K562 (cell line): Measurements from ENCODE around the gene MED15. TPM values are rescaled to one million over a fixed set of nuclear protein-coding genes. Genes with fewer than 3 reads are reported as not detected.

Experiments
- CCAR2 ChIP-seq: fragments of 200-400 bp; formaldehyde crosslinking; IDR thresholded peaks from 2 replicates; pipeline ENCODE4 v1.6.1; 2017; ENCODE audit warnings: mild to moderate bottlenecking, low read depth, low read length
- EZH2 ChIP-seq: IDR thresholded peaks from 2 replicates; pipeline ENCODE4 v1.6.1; 2012; ENCODE audit warnings: low read depth, mild to moderate bottlenecking, inconsistent platforms, low read length, borderline replicate concordance
- FOXK2 ChIP-seq, 2 experiments: fragments of 450-650 bp; IDR thresholded peaks in 1 of 2; conservative IDR thresholded peaks in 1 of 2; 2 replicates each; pipeline ENCODE4 v1.6.1; 2016; ENCODE audit warnings: low read depth in 2 of 2, mild to moderate bottlenecking in 1 of 2
- HDGF ChIP-seq: fragments of 450-650 bp; IDR thresholded peaks from 2 replicates; pipeline ENCODE4 v1.6.1; 2016
- MAFG ChIP-seq: fragments of 450-650 bp; conservative IDR thresholded peaks from 2 replicates; pipeline ENCODE4 v1.6.1; 2016; ENCODE audit warnings: missing genetic modification characterization, missing compliant biosample characterization
- MCM7 ChIP-seq, 2 experiments: fragments of 450-650 bp; IDR thresholded peaks; 2 replicates each; pipeline ENCODE4 v1.6.1; 2016 to 2018
- SP2 ChIP-seq: IDR thresholded peaks from 2 replicates; pipeline ENCODE4 v1.6.1; 2011; ENCODE audit warnings: mild to moderate bottlenecking, low read depth, low read length, moderate library complexity; ENCODE audit not compliant: poor library complexity, severe bottlenecking; ENCODE audit errors: extremely low read depth
- SPI1 ChIP-seq: IDR thresholded peaks from 2 replicates; pipeline ENCODE4 v1.6.1; 2011; ENCODE audit warnings: low read depth, low read length, control low read depth, borderline replicate concordance
- ZBTB40 ChIP-seq, 2 experiments: fragments of 450-650 bp in 1 of 2; sonication (generic) in 1 of 2; formaldehyde crosslinking in 1 of 2; IDR thresholded peaks; 2 replicates each; pipeline versions ENCODE4 v1.7.1 to v1.9.0; 2016 to 2022; ENCODE audit warnings: inconsistent platforms in 1 of 2, mild to moderate bottlenecking in 1 of 2, missing genetic modification reagents in 1 of 2
- polyA plus RNA-seq, 8 experiments: library from polyadenylated mRNA; depleted of rRNA in 4 of 8; stranded (reverse) in 5 of 8; unstranded in 3 of 8; fragments of >200 nt; fragmentation: Nextera tagmentation in 2 of 8; fragmentation: Illumina TruSeq in 1 of 8; extraction: Ambion mirVana in 2 of 8; extraction: Trizol in 1 of 8; gene quantifications; 2 replicates each; pipeline versions ENCODE4 v1.2.1 to v1.2.3, GENCODE V29; 2011 to 2014; ENCODE audit warnings: inconsistent platforms in 1 of 8, missing spikeins in 1 of 8
- total RNA-seq, 7 experiments: library from RNA; depleted of rRNA in 6 of 7; stranded (reverse); fragments of >200 nt in 6 of 7; fragmentation: Illumina TruSeq in 2 of 7; extraction: Trizol in 2 of 7; gene quantifications; 2 replicates each; pipeline versions ENCODE4 v1.2.1 to v1.2.3, GENCODE V29; 2011 to 2021; ENCODE audit warnings: low replicate concordance in 1 of 7
- TF ChIP-seq, protein P1 (sequence below): fragments of 250-450 bp; sonication (Bioruptor Pico); IDR thresholded peaks from 2 replicates; pipeline ENCODE4 v1.5.0; 2020; ENCODE audit warnings: mild to moderate bottlenecking
- TF ChIP-seq, protein P2 (sequence below), 3 experiments: fragments of 200-800 bp in 1 of 3; fragments of 250-450 bp in 1 of 3; fragments of 450-650 bp in 1 of 3; sonication (Bioruptor Pico) in 1 of 3; sonication (Bioruptor generic) in 1 of 3; formaldehyde crosslinking in 1 of 3; IDR thresholded peaks; 2 replicates each; pipeline versions ENCODE4 v1.6.1 to v1.8.0; 2016 to 2022; ENCODE audit warnings: mild to moderate bottlenecking in 2 of 3, missing genetic modification characterization in 2 of 3, missing compliant biosample characterization in 1 of 3, moderate library complexity in 1 of 3

Gene MED15
- total and polyA plus RNA-seq, 9 of the 15 experiments (the other 6 are each of a cell fraction or from before 2014, with no cell fraction given): 4.0 to 271 (median 60.1) TPM

DNA sequence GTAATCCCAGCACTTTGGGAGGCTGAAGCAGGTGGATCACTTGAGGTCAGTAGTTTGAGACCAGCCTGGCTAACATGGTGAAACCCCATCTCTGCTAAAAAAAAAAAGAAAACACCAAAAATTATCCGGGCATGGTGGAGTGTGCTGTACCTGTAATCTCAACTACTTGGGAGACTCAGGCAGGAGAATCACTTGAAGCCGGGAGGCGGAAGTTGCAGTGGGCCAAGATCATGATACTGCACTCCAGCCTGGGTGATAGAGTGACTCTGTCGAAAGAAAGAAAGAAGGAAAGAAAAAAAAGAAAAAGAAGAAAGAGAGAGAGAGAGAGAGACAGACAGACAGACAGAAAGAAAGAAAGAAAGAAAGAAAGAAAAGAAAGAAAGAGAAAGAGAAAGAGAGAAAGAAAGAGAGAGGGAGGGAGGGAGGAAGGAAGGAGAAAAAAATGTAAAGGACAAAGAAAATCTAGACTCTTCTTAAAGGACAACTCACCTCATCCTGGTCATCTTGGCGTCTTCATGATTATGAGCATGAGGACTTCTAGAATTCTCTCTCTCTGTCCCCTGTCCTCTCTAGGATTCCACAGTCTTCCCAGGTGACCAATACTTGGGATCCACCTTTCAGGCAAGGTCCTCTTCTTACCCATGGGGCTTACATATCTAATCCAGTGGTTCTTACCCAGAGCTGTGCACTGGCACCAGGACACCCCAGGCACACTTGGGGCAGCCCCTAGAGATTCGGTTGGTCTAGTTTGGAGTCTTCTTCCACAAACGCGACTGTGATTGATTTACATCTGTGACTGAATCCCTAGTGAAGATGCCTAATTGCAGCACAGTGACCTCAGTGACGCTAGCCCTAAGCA lies 120.9 kb downstream of the MED15 start (continued):
- TF ChIP-seq ZBTB40 (IDR thresholded peaks at IDR 0.05) (no peak), ZBTB40 (CRISPR knock-in tag; IDR thresholded peaks at IDR 0.05) (no peak), MAFG (tag) (no peak), MCM7 (IDR thresholded peaks at IDR 0.05) (peak in 1 of 2 experiments; percentile 74; a peak in 2 of 4 replicates), FOXK2 (conservative IDR thresholded peaks at IDR 0.05 in 1 of 2, IDR thresholded peaks at IDR 0.05 in 1 of 2; ENCODE audit: low read depth in 2 of 2) (no peak), CCAR2 (no peak), SP2 (no peak), HDGF (no peak), SPI1 (no peak), EZH2 (no peak)
- TF ChIP-seq, protein P1, sequence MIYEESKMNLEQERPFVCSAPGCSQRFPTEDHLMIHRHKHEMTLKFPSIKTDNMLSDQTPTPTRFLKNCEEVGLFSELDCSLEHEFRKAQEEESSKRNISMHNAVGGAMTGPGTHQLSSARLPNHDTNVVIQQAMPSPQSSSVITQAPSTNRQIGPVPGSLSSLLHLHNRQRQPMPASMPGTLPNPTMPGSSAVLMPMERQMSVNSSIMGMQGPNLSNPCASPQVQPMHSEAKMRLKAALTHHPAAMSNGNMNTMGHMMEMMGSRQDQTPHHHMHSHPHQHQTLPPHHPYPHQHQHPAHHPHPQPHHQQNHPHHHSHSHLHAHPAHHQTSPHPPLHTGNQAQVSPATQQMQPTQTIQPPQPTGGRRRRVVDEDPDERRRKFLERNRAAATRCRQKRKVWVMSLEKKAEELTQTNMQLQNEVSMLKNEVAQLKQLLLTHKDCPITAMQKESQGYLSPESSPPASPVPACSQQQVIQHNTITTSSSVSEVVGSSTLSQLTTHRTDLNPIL: no peak
- TF ChIP-seq, protein P2, sequence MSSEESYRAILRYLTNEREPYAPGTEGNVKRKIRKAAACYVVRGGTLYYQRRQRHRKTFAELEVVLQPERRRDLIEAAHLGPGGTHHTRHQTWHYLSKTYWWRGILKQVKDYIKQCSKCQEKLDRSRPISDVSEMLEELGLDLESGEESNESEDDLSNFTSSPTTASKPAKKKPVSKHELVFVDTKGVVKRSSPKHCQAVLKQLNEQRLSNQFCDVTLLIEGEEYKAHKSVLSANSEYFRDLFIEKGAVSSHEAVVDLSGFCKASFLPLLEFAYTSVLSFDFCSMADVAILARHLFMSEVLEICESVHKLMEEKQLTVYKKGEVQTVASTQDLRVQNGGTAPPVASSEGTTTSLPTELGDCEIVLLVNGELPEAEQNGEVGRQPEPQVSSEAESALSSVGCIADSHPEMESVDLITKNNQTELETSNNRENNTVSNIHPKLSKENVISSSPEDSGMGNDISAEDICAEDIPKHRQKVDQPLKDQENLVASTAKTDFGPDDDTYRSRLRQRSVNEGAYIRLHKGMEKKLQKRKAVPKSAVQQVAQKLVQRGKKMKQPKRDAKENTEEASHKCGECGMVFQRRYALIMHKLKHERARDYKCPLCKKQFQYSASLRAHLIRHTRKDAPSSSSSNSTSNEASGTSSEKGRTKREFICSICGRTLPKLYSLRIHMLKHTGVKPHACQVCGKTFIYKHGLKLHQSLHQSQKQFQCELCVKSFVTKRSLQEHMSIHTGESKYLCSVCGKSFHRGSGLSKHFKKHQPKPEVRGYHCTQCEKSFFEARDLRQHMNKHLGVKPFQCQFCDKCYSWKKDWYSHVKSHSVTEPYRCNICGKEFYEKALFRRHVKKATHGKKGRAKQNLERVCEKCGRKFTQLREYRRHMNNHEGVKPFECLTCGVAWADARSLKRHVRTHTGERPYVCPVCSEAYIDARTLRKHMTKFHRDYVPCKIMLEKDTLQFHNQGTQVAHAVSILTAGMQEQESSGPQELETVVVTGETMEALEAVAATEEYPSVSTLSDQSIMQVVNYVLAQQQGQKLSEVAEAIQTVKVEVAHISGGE (CRISPR knock-in tag; IDR thresholded peaks at IDR 0.05): no peak
